Adrenal gland (tissue), 12 donors: ENCODE measurements around the gene SGMS1. TPM values are rescaled to one million over a fixed set of nuclear protein-coding genes. Genes with fewer than 3 reads are reported as not detected.

Source experiments
- DNase-seq, 7 donors: peaks; one replicate each; pipeline ENCODE4 v3.0.0-alpha.2; 2019 to 2020
- H3K27ac ChIP-seq, 5 donors: fragments of 200-600 bp; sonication (generic) in 4 of 5; 1 replicate in 3 of 5; 2 replicates in 2 of 5; pipeline versions ENCODE4 v1.5.1 to v1.8.0; 2016 to 2020; ENCODE audit warnings: mild to moderate bottlenecking in 1 of 5
- H3K27me3 ChIP-seq: fragments of 200-600 bp; 2 replicates; pipeline ENCODE4 v1.8.0; 2021
- H3K36me3 ChIP-seq, 2 donors: fragments of 200-600 bp; replicated peaks in 1 of 2; 1 replicate in 1 of 2; 2 replicates in 1 of 2; pipeline versions ENCODE4 v1.5.1 to v1.8.0; 2018 to 2022
- H3K4me1 ChIP-seq, 2 donors: fragments of 200-600 bp; replicated peaks in 1 of 2; 1 replicate in 1 of 2; 2 replicates in 1 of 2; pipeline versions ENCODE4 v1.5.1 to v1.8.0; 2018 to 2021
- H3K4me3 ChIP-seq, 4 donors: fragments of 200-600 bp; sonication (generic) in 3 of 4; one replicate each; pipeline ENCODE4 v1.5.1; 2016 to 2018
- H3K9me3 ChIP-seq, 3 donors: fragments of 200-600 bp; sonication (generic) in 1 of 3; replicated peaks in 1 of 3; 1 replicate in 2 of 3; 2 replicates in 1 of 3; pipeline versions ENCODE4 v1.5.1 to v1.8.0; 2016 to 2021
- CTCF ChIP-seq, 6 experiments: fragments of 450-650 bp in 4 of 6; fragments of 200-600 bp in 2 of 6; sonication (generic) in 1 of 6; IDR thresholded peaks; 1 replicate in 5 of 6; 2 replicates in 1 of 6; pipeline versions ENCODE4 v1.5.1 to v1.8.0; 2016 to 2021; ENCODE audit warnings: antibody characterized with exemption in 6 of 6, mild to moderate bottlenecking in 2 of 6, moderate library complexity in 1 of 6
- POLR2A ChIP-seq, 2 donors: fragments of 450-650 bp; IDR thresholded peaks; one replicate each; pipeline ENCODE4 v1.6.1; 2017; ENCODE audit warnings: antibody characterized with exemption in 2 of 2, mild to moderate bottlenecking in 2 of 2, moderate library complexity in 1 of 2
- WGBS, 4 donors: extraction: QIAGEN DNeasy Blood & Tissue Kit in 2 of 4; methylation state at CpG; one replicate each; pipeline versions ENCODE4 v1.1.5 to v1.1.7; 2013 to 2017; 5-methylcytosine and 5-hydroxymethylcytosine counted together
- intact Hi-C, 2 donors: fragments of 100-400 bp; cut with DNase I; formaldehyde crosslinking; loops; one replicate each; pipeline versions ENCODE4 v1.14.1 to v1.15.0; 2022 to 2023
- polyA plus RNA-seq, 3 donors: library from polyadenylated mRNA; stranded (reverse); fragments of 200-250 nt in 2 of 3; fragments of 350-450 nt in 1 of 3; fragmentation: Illumina TruSeq in 1 of 3; extraction: RNeasy Lipid Tissue Mini Kit (QIAGEN cat#74804) in 1 of 3; gene quantifications; one replicate each; pipeline ENCODE4 v1.2.3, GENCODE V29; 2013 to 2014
- total RNA-seq, 9 donors: library from RNA; depleted of rRNA in 4 of 9; stranded (reverse); fragments of >200 nt in 4 of 9; fragments of 120-200 nt in 1 of 9; fragmentation: NEBNext Ultra II Directional in 1 of 9; extraction: Animal tissue kit (Norgen Biotek cat#: 25700) in 1 of 9; gene quantifications; one replicate each; pipeline versions ENCODE4 v1.1.0 to v1.2.4, GENCODE V29; 2013 to 2023
- donor health status: healthy with polysubstance abuse.
- donor health status: Bipolar disorder and iron deficiency.
- donor health status: DM: yes; HTN: yes; CAD: no.
- donor health status: DM: no; HTN: no; CAD: no.
- donor health status: DM: no; HTN: no; CAD: no.
- donor health status: DM: yes; HTN: yes; CAD: no.

Gene SGMS1
- total and polyA plus RNA-seq, 12 donors, result 9.1 to 152 (median 62.2) TPM

DNA sequence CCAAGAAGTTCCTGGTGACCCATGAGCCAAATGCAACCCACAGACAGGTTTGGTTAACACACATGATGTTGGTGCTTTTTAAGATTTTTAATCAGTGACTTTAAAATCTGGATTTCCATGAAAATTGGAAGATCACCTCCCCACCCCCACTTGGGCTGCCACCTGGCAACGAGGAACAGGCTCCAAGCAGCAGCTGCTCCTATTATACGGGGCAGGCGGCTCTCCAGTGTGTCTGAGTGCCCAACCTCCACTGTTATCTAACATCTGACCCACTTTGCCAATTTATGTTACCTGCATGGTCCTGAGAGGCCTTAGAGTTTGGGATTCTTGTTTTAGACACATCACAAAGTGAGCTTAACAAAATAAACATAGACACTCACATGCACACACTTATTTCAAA lies 56.4 kb downstream of the SGMS1 start:
- intact Hi-C loops, result loop anchor here (10.0 kb wide), 1 partner anchor 47 kb away; no protein-coding TSS in a partner anchor

GRCh38 chr10:50566150-50566549 lies 57.6 kb downstream of the SGMS1 start:
- TF ChIP-seq CTCF (IDR thresholded peaks at IDR 0.05) (no peak), POLR2A (IDR thresholded peaks at IDR 0.05) (no peak)
- 0 to 41% (median 16%) methylated on average over 1 of the region's 1 CpG for WGBS, 4 donors
- no peak overlapping the region for H3K27ac ChIP-seq

More for the DNA sequence above, 56.4 kb downstream of the SGMS1 start:
- DNase-seq, result no peak
- Histone ChIP-seq H3K27ac (no peak overlapping the region), H3K9me3 (no peaks in the 10 kb centered on the region), H3K27me3 (no peaks in the 10 kb centered on the region), H3K4me1 (peaks cover 6 to 15% of the 10 kb centered on the region in 2 donors), H3K36me3 (no peaks in the 10 kb centered on the region), H3K4me3 (no peak overlapping the region)
- TF ChIP-seq CTCF (IDR thresholded peaks at IDR 0.05) (no peak), POLR2A (IDR thresholded peaks at IDR 0.05) (no peak)
- WGBS, 4 donors, result 43 to 73% (median 60%) methylated on average over 3 of the region's 3 CpGs

DNA sequence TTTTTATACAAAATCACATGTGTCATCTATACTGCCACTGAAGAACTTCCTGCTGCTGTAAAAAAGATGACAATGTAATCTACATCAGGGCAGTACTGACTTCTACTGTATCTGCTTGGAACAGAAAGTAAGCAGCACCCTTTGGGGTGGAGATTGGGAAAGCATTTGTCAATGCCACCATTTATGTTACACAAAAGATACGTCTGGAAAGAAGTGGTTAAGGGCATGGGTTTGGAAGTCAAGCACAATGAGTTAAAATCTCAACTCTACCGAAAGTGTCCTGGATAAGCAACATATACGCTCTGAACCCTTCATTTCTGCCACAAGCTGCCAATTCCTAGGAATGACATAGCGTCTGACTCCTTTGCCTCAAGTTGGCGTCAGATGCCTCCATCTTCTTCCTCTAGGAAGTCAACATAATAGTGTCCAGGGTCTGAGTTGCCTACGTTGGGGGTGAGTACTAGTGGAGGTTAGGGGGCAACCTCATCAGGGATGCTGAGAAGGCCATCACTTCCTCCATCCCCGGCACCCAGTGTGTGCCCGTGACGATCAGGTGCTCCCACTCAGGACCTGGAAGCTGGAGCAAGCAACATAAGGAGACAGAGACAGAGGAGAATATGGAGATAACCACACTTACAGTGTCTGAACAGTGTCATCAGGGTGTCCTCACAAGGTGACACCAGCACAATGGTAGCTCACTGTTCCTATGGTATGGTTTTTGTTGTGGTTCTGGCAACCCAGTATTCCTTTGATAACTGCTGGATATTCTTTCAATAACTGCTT lies 58.3 kb downstream of the SGMS1 start:
- no peaks in the 10 kb centered on the region for H3K9me3 ChIP-seq
- no peaks in the 10 kb centered on the region for H3K36me3 ChIP-seq
- TF ChIP-seq CTCF (IDR thresholded peaks at IDR 0.05), result no peak
- TF ChIP-seq POLR2A (IDR thresholded peaks at IDR 0.05), result no peak
- no peak overlapping the region for H3K4me3 ChIP-seq
- no peak for DNase-seq
- intact Hi-C loops, result loop anchor here (10.0 kb wide), 1 partner anchor 49 kb away; no protein-coding TSS in a partner anchor
- no peaks in the 10 kb centered on the region for H3K27me3 ChIP-seq
- peaks cover 12 to 24% of the 10 kb centered on the region in 2 donors for H3K4me1 ChIP-seq
- H3K27ac ChIP-seq, result no peak overlapping the region
- 95 to 97% (median 97%) methylated on average over 9 of the region's 9 CpGs for WGBS, 4 donors

More at GRCh38 chr10:50566150-50566549, 57.6 kb downstream of the SGMS1 start:
- H3K4me3 ChIP-seq, result no peak overlapping the region
- H3K27me3 ChIP-seq, result no peaks in the 10 kb centered on the region
- intact Hi-C loops, result loop anchor here (10.0 kb wide), 1 partner anchor 49 kb away; no protein-coding TSS in a partner anchor
- peaks cover 5 to 18% of the 10 kb centered on the region in 2 donors for H3K4me1 ChIP-seq
- no peaks in the 10 kb centered on the region for H3K36me3 ChIP-seq
- DNase-seq, result no peak
- no peaks in the 10 kb centered on the region for H3K9me3 ChIP-seq

GRCh38 chr10:50563906-50564305 lies 59.9 kb downstream of the SGMS1 start:
- intact Hi-C loops, result loop anchor here (10.0 kb wide), 1 partner anchor 51 kb away; no protein-coding TSS in a partner anchor
- no peak overlapping the region for H3K27ac ChIP-seq
- 85 to 93% (median 90%) methylated on average over 5 of the region's 5 CpGs for WGBS, 4 donors
- H3K36me3 ChIP-seq, result no peaks in the 10 kb centered on the region
- no peaks in the 10 kb centered on the region for H3K9me3 ChIP-seq
- no peak for DNase-seq
- H3K27me3 ChIP-seq, result no peaks in the 10 kb centered on the region
- no peak overlapping the region for H3K4me3 ChIP-seq
- peaks cover 12 to 17% of the 10 kb centered on the region in 2 donors for H3K4me1 ChIP-seq
- TF ChIP-seq POLR2A (IDR thresholded peaks at IDR 0.05), result no peak
